DOHH2 (cell line): ENCODE data around the gene MMP2.

Experiments
- H3F3A ChIP-seq: fragments of 200-600 bp; sonication (generic), shearing (Covaris generic); 2 replicates; pipeline ENCODE4 v1.6.0; 2016; ENCODE audit warnings: antibody characterized with exemption, mild to moderate bottlenecking; ENCODE audit not compliant: control insufficient read depth, insufficient read depth
- H3K27ac ChIP-seq: fragments of 200-600 bp; sonication (generic); 2 replicates; pipeline ENCODE4 v1.5.1; 2014; ENCODE audit warnings: low read depth, mild to moderate bottlenecking, low read length, moderate library complexity
- H3K27me3 ChIP-seq: fragments of 200-600 bp; sonication (generic); 2 replicates; pipeline ENCODE4 v1.6.1; 2014; ENCODE audit warnings: mild to moderate bottlenecking, low read length, mixed read lengths; ENCODE audit not compliant: control insufficient read depth
- H3K36me3 ChIP-seq: fragments of 200-600 bp; sonication (generic); 2 replicates; pipeline ENCODE4 v1.6.1; 2014; ENCODE audit warnings: mild to moderate bottlenecking, low read length, moderate library complexity, mixed read lengths; ENCODE audit not compliant: control insufficient read depth
- H3K4me1 ChIP-seq: fragments of 200-600 bp; sonication (generic); 2 replicates; pipeline ENCODE4 v1.6.1; 2014; ENCODE audit warnings: mild to moderate bottlenecking, low read length, mixed read lengths; ENCODE audit not compliant: control insufficient read depth
- H3K4me2 ChIP-seq: fragments of 200-600 bp; sonication (generic); 2 replicates; pipeline ENCODE4 v1.6.0; 2014; ENCODE audit warnings: mild to moderate bottlenecking, low read length, moderate library complexity
- H3K4me3 ChIP-seq: fragments of 200-600 bp; sonication (generic); 2 replicates; pipeline ENCODE4 v1.5.1; 2014; ENCODE audit warnings: mild to moderate bottlenecking, low read length, mixed read lengths
- H3K79me2 ChIP-seq: fragments of 200-600 bp; sonication (generic); 2 replicates; pipeline ENCODE4 v1.6.1; 2014; ENCODE audit warnings: mild to moderate bottlenecking, low read length, mixed read lengths; ENCODE audit not compliant: control insufficient read depth
- H3K9me2 ChIP-seq: fragments of 200-600 bp; sonication (generic); replicated peaks from 2 replicates; pipeline ENCODE4 v1.6.1; 2014; ENCODE audit warnings: mild to moderate bottlenecking, low read length, mixed read lengths; ENCODE audit not compliant: control insufficient read depth
- H3K9me3 ChIP-seq: fragments of 200-600 bp; sonication (generic); 2 replicates; pipeline ENCODE4 v1.6.1; 2014; ENCODE audit warnings: antibody characterized with exemption, low read length, mixed read lengths; ENCODE audit not compliant: control insufficient read depth, insufficient read depth
- H4K20me1 ChIP-seq: fragments of 200-600 bp; sonication (generic); 2 replicates; pipeline ENCODE4 v1.6.0; 2014; ENCODE audit warnings: low read depth, mild to moderate bottlenecking, antibody characterized with exemption, low read length, moderate library complexity; ENCODE audit not compliant: control insufficient read depth, insufficient read depth
- EZH2phosphoT487 ChIP-seq: fragments of 200-600 bp; sonication (generic); IDR thresholded peaks from 2 replicates; pipeline ENCODE4 v1.6.1; 2017; ENCODE audit warnings: borderline replicate concordance, mild to moderate bottlenecking, antibody characterized with exemption, low read length, moderate library complexity, mixed read lengths
- TF ChIP-seq, protein P1 (sequence below): fragments of 200-600 bp; sonication (generic); IDR thresholded peaks from one replicate; pipeline ENCODE4 v1.5.1; 2014; ENCODE audit warnings: antibody characterized with exemption, mild to moderate bottlenecking, low read depth, low read length; ENCODE audit not compliant: poor library complexity, severe bottlenecking

MMP2 gene

DNA sequence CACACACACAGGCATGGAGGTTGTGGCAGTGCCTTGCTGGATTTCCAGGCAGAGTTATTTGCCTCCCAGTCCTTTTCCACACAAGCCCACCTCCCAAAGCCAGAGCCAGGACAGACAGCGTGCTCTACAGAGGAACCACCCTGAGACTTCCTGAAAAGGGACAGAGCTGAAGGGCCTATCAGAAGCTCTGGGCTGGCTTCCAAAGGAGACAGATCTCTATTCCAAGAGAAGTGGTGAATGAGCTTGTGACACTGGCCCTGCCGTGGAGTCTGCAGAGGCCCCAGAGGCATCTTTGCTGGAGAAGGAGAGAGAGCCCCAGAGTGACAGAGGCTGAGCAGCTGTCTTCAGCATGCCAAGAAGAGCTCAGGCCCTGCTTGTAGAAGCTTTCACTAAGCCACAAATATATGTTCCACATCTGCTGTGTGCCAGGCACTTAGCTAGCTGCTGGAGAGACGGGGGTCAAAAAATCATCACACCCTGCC, 21.6 kb downstream of the MMP2 start:
- Histone ChIP-seq H3K36me3 (no peaks in the 10 kb centered on the region), H3K27me3 (0 out of 2 replicates have a peak, but pooled peaks cover 2% of the 10 kb centered on the region), H3K79me2 (no peaks in the 10 kb centered on the region), H3K4me3 (no peak overlapping the region), H3K27ac (no peak overlapping the region), H3F3A (no peaks in the 10 kb centered on the region), H3K4me1 (no peaks in the 10 kb centered on the region), H3K4me2 (no peak overlapping the region), H4K20me1 (no peaks in the 10 kb centered on the region), H3K9me3 (no peaks in the 10 kb centered on the region), H3K9me2 (no peaks in the 10 kb centered on the region)
- TF ChIP-seq, protein P1, sequence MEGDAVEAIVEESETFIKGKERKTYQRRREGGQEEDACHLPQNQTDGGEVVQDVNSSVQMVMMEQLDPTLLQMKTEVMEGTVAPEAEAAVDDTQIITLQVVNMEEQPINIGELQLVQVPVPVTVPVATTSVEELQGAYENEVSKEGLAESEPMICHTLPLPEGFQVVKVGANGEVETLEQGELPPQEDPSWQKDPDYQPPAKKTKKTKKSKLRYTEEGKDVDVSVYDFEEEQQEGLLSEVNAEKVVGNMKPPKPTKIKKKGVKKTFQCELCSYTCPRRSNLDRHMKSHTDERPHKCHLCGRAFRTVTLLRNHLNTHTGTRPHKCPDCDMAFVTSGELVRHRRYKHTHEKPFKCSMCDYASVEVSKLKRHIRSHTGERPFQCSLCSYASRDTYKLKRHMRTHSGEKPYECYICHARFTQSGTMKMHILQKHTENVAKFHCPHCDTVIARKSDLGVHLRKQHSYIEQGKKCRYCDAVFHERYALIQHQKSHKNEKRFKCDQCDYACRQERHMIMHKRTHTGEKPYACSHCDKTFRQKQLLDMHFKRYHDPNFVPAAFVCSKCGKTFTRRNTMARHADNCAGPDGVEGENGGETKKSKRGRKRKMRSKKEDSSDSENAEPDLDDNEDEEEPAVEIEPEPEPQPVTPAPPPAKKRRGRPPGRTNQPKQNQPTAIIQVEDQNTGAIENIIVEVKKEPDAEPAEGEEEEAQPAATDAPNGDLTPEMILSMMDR, result no peak

DNA sequence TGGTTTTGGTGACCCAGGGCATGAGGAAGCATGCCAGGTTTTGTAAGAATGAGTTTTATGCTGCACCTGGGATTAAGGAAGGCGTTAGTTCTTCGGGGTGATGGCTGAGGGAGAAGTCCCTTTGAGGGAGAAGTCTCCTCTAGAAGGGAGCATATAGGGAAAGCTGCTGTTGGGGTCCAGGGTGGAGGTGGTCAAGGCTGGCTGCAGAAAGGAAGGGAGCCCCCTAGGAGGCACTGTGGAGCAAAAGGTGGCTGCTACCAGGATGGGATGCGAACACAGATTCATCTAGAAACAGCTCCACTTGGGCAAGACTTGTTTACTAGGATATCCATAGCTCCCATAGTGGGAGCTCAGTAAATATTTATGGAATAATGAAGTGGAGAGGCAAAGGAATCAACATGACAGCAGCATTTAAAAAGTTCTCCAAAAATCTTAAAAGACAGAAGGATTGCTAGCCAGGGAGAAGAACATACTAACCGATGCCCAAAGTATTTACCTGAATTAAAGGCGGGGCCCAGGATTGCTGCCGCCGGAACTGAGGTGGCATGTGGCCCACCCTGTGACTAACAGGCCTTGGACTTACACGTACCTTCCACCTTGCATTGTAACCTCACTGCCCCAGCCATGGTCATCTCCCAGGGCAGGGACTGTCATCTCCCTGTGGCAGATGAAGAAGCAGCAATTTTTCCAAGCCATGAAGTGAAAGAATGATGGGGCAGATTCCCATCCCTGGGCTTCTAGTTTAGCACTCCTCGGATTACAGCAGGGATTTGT, 22.7 kb downstream of the MMP2 start:
- no peaks in the 10 kb centered on the region for H4K20me1 ChIP-seq
- no peaks in the 10 kb centered on the region for H3K4me1 ChIP-seq
- H3F3A ChIP-seq, result no peaks in the 10 kb centered on the region
- H3K9me3 ChIP-seq, result no peaks in the 10 kb centered on the region
- H3K4me2 ChIP-seq, result no peak overlapping the region
- H3K27me3 ChIP-seq, result no peaks in the 10 kb centered on the region
- no peaks in the 10 kb centered on the region for H3K36me3 ChIP-seq
- H3K27ac ChIP-seq, result no peak overlapping the region
- TF ChIP-seq EZH2phosphoT487, result no peak
- TF ChIP-seq, protein P1, result no peak
- no peaks in the 10 kb centered on the region for H3K9me2 ChIP-seq
- H3K4me3 ChIP-seq, result no peak overlapping the region
- H3K79me2 ChIP-seq, result no peaks in the 10 kb centered on the region

DNA sequence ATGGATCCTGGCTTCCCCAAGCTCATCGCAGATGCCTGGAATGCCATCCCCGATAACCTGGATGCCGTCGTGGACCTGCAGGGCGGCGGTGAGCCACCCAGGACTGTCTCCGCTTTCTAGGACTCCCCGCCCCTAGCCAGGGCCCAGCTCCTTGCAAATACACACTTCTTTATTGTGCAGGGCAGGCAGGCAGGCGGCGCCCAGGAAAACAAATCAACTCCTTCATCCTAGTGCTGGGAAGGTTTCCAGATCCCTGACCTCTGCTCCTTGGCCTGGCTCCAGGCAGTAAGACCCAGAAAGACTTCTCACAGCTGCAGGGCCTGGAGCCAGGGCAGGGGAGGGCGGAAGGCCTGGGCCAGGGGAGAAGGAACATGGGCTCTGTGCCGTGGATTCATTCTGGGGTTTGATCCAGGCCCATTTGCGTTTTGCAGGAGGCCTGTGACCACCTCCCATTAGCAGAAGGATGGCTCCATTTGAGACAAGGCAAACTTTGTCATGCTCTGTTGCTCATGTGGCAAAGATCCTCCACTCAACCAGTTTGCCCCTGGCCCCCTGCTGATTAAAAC, 23.9 kb downstream of the MMP2 start:
- no peaks in the 10 kb centered on the region for H3K27me3 ChIP-seq
- H3K27ac ChIP-seq, result no peak overlapping the region
- no peaks in the 10 kb centered on the region for H3K9me3 ChIP-seq
- H3K79me2 ChIP-seq, result no peaks in the 10 kb centered on the region
- H3K4me2 ChIP-seq, result no peak overlapping the region
- TF ChIP-seq, protein P1, result no peak
- TF ChIP-seq EZH2phosphoT487, result no peak
- H3K9me2 ChIP-seq, result no peaks in the 10 kb centered on the region
- no peaks in the 10 kb centered on the region for H4K20me1 ChIP-seq
- H3K4me3 ChIP-seq, result no peak overlapping the region
- H3K4me1 ChIP-seq, result no peaks in the 10 kb centered on the region
- no peaks in the 10 kb centered on the region for H3K36me3 ChIP-seq
- H3F3A ChIP-seq, result no peaks in the 10 kb centered on the region
